Astrocyte (in vitro differentiated cells and primary cell): ENCODE data around the gene TAF4. TPM values are rescaled to one million over a fixed set of nuclear protein-coding genes. Genes with fewer than 3 reads are reported as not detected.

Experiments used
- DNase-seq: peaks from one replicate; pipeline ENCODE4 v3.0.0-alpha.2; 2010; ENCODE audit warnings: low read depth
- FAIRE-seq: peaks from 2 replicates; lab custom pipeline; 2011; peaks lifted over from hg19 to GRCh38; lab: Jason Lieb, UNC
- H2AFZ ChIP-seq: 2 replicates; pipeline ENCODE4 v1.6.0; 2012; ENCODE audit warnings: low read depth, low read length, inconsistent platforms
- H3K27ac ChIP-seq: 2 replicates; pipeline ENCODE4 v1.5.1; 2011; ENCODE audit warnings: low read depth, low read length, inconsistent platforms
- H3K27me3 ChIP-seq: 2 replicates; pipeline ENCODE4 v1.6.0; 2011; ENCODE audit warnings: low read length, inconsistent platforms; ENCODE audit not compliant: insufficient read depth
- H3K36me3 ChIP-seq: 2 replicates; pipeline ENCODE4 v1.5.1; 2011; ENCODE audit warnings: low read length, inconsistent platforms; ENCODE audit not compliant: insufficient read depth
- H3K4me1 ChIP-seq: 2 replicates; pipeline ENCODE4 v1.5.1; 2011; ENCODE audit warnings: low read length, inconsistent platforms; ENCODE audit not compliant: insufficient read depth
- H3K4me2 ChIP-seq: 2 replicates; pipeline ENCODE4 v1.6.0; 2012; ENCODE audit warnings: low read length, inconsistent platforms
- H3K4me3 ChIP-seq: 2 replicates; pipeline ENCODE4 v1.5.1; 2011; ENCODE audit warnings: low read depth, mild to moderate bottlenecking, low read length, inconsistent platforms; ENCODE audit not compliant: insufficient read depth
- H3K79me2 ChIP-seq: 2 replicates; pipeline ENCODE4 v1.6.0; 2012; ENCODE audit warnings: mild to moderate bottlenecking, low read length, inconsistent platforms; ENCODE audit not compliant: insufficient read depth
- H3K9ac ChIP-seq: 2 replicates; pipeline ENCODE4 v1.6.0; 2012; ENCODE audit warnings: mild to moderate bottlenecking, low read length, inconsistent platforms
- H3K9me3 ChIP-seq: 2 replicates; pipeline ENCODE4 v1.5.1; 2012; ENCODE audit warnings: low read depth, mild to moderate bottlenecking, low read length, inconsistent platforms; ENCODE audit not compliant: insufficient read depth
- H4K20me1 ChIP-seq: 2 replicates; pipeline ENCODE4 v1.6.0; 2012; ENCODE audit warnings: low read length, inconsistent platforms; ENCODE audit not compliant: insufficient read depth
- H3K27ac Mint-ChIP-seq: one replicate; pipeline ENCODE4 v1.8.0; 2021; ENCODE audit warnings: mild to moderate bottlenecking, mixed read lengths; ENCODE audit not compliant: unreplicated experiment
- H3K27me3 Mint-ChIP-seq: one replicate; pipeline ENCODE4 v1.8.0; 2021; ENCODE audit warnings: low read depth, mixed read lengths; ENCODE audit not compliant: unreplicated experiment
- H3K36me3 Mint-ChIP-seq: one replicate; pipeline ENCODE4 v1.8.0; 2021; ENCODE audit warnings: low read depth, mixed read lengths; ENCODE audit not compliant: unreplicated experiment
- H3K4me1 Mint-ChIP-seq: one replicate; pipeline ENCODE4 v1.8.0; 2021; ENCODE audit warnings: low read depth, mixed read lengths; ENCODE audit not compliant: unreplicated experiment
- H3K4me3 Mint-ChIP-seq: one replicate; pipeline ENCODE4 v1.8.0; 2021; ENCODE audit warnings: mild to moderate bottlenecking, moderate library complexity, mixed read lengths; ENCODE audit not compliant: unreplicated experiment
- H3K9me3 Mint-ChIP-seq: one replicate; pipeline ENCODE4 v1.8.0; 2021; ENCODE audit warnings: mild to moderate bottlenecking, mixed read lengths; ENCODE audit not compliant: unreplicated experiment
- EZH2 ChIP-seq: IDR thresholded peaks from 2 replicates; pipeline ENCODE4 v1.6.1; 2012; ENCODE audit warnings: mild to moderate bottlenecking, low read length, inconsistent platforms; ENCODE audit not compliant: insufficient read depth
- total RNA-seq: library from RNA; stranded (reverse); gene quantifications from 2 replicates; pipeline ENCODE4 v1.2.1, GENCODE V29; 2021
- TF ChIP-seq, protein P1 (sequence below): IDR thresholded peaks from 2 replicates; pipeline ENCODE4 v1.5.1; 2011; ENCODE audit warnings: low read depth, mild to moderate bottlenecking, inconsistent platforms, low read length, moderate library complexity; ENCODE audit not compliant: insufficient read depth

Gene TAF4
- total RNA-seq, 1 donor from 2014 or later = 11.8 TPM

DNA sequence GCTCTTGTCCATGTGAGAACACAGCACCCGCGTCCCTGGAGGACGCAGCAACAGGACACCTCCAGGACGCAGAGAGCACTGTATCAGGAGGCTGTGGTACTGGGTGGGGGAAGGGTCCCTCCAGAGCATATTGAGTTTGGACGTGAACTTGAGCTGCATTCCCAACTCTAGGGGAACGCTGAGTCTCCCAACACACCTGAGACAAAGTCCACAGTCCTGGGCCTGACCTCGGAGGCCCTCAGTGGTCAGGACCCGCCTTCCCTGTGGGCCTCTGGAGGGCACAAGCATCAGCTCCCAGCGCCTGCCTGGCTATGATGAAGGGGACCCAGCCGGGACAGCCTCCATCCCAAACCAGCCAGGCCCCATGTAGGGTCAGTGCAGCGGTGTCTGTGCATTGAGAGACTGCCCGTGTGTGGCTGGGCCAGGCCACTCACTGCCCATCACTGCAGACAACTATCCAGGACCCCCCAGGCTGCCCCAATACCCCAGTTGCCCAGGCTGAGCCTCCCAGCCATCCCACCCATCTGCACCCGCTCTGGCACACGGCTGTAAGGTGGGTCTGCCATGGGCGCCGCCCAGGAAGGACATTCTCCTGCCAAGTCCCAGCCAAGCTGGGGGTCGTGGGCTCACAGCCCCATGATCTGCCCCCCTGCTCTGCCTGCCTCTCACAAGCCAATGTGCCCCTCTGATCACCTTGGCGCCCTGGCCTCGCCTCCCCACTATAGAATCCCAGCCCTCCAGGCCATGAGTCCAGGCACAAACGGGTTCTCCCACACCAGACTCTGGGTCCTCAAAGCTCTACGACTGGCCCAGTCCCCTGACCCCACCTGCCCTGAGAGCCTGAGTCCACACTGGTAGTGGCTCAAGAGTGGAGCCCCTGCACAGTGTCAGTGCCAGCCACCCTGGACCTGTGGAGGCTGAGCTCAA, 115.7 kb downstream of the TAF4 start:
- no peaks in the 10 kb centered on the region for H3K9me3 Mint-ChIP-seq
- Histone ChIP-seq H3K79me2 (no peaks in the 10 kb centered on the region), H3K9me3 (no peaks in the 10 kb centered on the region), H3K4me1 (no peaks in the 10 kb centered on the region), H4K20me1 (no peaks in the 10 kb centered on the region), H3K27ac (no peak overlapping the region), H2AFZ (no peak overlapping the region), H3K9ac (no peak overlapping the region), H3K4me3 (no peak overlapping the region), H3K27me3 (peaks cover 12% of the 10 kb centered on the region), H3K4me2 (no peak overlapping the region), H3K36me3 (no peaks in the 10 kb centered on the region)
- TF ChIP-seq EZH2 = no peak
- TF ChIP-seq, protein P1, sequence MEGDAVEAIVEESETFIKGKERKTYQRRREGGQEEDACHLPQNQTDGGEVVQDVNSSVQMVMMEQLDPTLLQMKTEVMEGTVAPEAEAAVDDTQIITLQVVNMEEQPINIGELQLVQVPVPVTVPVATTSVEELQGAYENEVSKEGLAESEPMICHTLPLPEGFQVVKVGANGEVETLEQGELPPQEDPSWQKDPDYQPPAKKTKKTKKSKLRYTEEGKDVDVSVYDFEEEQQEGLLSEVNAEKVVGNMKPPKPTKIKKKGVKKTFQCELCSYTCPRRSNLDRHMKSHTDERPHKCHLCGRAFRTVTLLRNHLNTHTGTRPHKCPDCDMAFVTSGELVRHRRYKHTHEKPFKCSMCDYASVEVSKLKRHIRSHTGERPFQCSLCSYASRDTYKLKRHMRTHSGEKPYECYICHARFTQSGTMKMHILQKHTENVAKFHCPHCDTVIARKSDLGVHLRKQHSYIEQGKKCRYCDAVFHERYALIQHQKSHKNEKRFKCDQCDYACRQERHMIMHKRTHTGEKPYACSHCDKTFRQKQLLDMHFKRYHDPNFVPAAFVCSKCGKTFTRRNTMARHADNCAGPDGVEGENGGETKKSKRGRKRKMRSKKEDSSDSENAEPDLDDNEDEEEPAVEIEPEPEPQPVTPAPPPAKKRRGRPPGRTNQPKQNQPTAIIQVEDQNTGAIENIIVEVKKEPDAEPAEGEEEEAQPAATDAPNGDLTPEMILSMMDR = no peak
- FAIRE-seq = no peak
- H3K4me1 Mint-ChIP-seq = no peaks in the 10 kb centered on the region
- no peak for DNase-seq
- H3K27me3 Mint-ChIP-seq = peaks cover 22% of the 10 kb centered on the region
- H3K36me3 Mint-ChIP-seq = no peaks in the 10 kb centered on the region
- no peak overlapping the region for H3K27ac Mint-ChIP-seq
- H3K4me3 Mint-ChIP-seq = no peak overlapping the region

DNA sequence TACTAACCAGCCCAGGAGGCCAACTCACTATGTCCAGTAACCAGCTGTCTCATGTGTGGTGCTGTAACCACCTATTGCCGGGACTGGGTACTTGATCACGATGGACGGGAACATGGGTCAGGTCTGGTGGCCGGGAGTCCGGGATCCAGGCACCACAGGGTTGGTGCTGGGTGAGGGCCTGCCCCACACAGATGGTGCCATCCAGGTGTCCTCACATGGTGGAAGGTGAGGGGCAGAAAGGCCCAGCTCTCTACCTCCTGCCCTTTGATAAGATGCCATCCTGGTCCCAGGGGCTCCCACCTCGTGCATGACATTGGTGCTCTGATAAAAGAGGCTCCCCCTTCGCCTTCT, 116.3 kb downstream of the TAF4 start:
- H3K36me3 ChIP-seq = no peaks in the 10 kb centered on the region
- TF ChIP-seq, protein P1 = no peak
- no peak for TF ChIP-seq EZH2
- H3K9me3 ChIP-seq = no peaks in the 10 kb centered on the region
- no peak for DNase-seq
- no peaks in the 10 kb centered on the region for H4K20me1 ChIP-seq
- H3K4me2 ChIP-seq = no peak overlapping the region
- Mint-ChIP-seq H3K27ac (no peak overlapping the region), H3K9me3 (no peaks in the 10 kb centered on the region), H3K4me1 (no peaks in the 10 kb centered on the region), H3K36me3 (no peaks in the 10 kb centered on the region), H3K4me3 (no peak overlapping the region), H3K27me3 (peaks cover 16% of the 10 kb centered on the region)
- H3K4me3 ChIP-seq = no peak overlapping the region
- peaks cover 5% of the 10 kb centered on the region for H3K27me3 ChIP-seq
- no peak overlapping the region for H2AFZ ChIP-seq
- no peaks in the 10 kb centered on the region for H3K4me1 ChIP-seq
- H3K27ac ChIP-seq = no peak overlapping the region
- no peak for FAIRE-seq
- no peak overlapping the region for H3K9ac ChIP-seq
- no peaks in the 10 kb centered on the region for H3K79me2 ChIP-seq
